ENCODE data around the gene CDH4.

- TF ChIP-seq MXD4 (CRISPR knock-in tag; IDR thresholded peaks at IDR 0.05) (no peak), CHD2 (IDR thresholded peaks at IDR 0.05; ENCODE audit: low read depth, low read length) (no peak), CREB1 (IDR thresholded peaks at IDR 0.05) (no peak), CREB1 (CRISPR knock-in tag; IDR thresholded peaks at IDR 0.05) (no peak), CBFB (CRISPR knock-in tag; IDR thresholded peaks at IDR 0.05) (no peak), ZNF441 (CRISPR knock-in tag; IDR thresholded peaks at IDR 0.05; ENCODE audit: borderline replicate concordance) (no peak), NFRKB (IDR thresholded peaks at IDR 0.05) (no peak), ZSCAN31 (CRISPR knock-in tag; IDR thresholded peaks at IDR 0.05; ENCODE audit: low read depth) (no peak), ZNF362 (CRISPR knock-in tag; IDR thresholded peaks at IDR 0.05; ENCODE audit: borderline replicate concordance) (no peak), ZNF703 (CRISPR knock-in tag; IDR thresholded peaks at IDR 0.05; ENCODE audit: borderline replicate concordance) (no peak), POLR2A (IDR thresholded peaks at IDR 0.05; ENCODE audit: insufficient read depth in 1 of 2, low read depth in 2 of 2, low read length in 2 of 2) (no peak), ZBTB20 (CRISPR knock-in tag; IDR thresholded peaks at IDR 0.05; ENCODE audit: borderline replicate concordance, low read depth) (no peak), IRF2 (CRISPR knock-in tag; IDR thresholded peaks at IDR 0.05) (no peak)
- TF ChIP-seq, protein P1, sequence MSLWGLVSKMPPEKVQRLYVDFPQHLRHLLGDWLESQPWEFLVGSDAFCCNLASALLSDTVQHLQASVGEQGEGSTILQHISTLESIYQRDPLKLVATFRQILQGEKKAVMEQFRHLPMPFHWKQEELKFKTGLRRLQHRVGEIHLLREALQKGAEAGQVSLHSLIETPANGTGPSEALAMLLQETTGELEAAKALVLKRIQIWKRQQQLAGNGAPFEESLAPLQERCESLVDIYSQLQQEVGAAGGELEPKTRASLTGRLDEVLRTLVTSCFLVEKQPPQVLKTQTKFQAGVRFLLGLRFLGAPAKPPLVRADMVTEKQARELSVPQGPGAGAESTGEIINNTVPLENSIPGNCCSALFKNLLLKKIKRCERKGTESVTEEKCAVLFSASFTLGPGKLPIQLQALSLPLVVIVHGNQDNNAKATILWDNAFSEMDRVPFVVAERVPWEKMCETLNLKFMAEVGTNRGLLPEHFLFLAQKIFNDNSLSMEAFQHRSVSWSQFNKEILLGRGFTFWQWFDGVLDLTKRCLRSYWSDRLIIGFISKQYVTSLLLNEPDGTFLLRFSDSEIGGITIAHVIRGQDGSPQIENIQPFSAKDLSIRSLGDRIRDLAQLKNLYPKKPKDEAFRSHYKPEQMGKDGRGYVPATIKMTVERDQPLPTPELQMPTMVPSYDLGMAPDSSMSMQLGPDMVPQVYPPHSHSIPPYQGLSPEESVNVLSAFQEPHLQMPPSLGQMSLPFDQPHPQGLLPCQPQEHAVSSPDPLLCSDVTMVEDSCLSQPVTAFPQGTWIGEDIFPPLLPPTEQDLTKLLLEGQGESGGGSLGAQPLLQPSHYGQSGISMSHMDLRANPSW (CRISPR knock-in tag; IDR thresholded peaks at IDR 0.05; ENCODE audit: borderline replicate concordance): no peak
Measured at GRCh38 chr20:61333484-61334108, 81.5 kb downstream of the CDH4 start.

Measured in HepG2 (cell line).